GM21360 (cell line): ENCODE measurements around the gene NPAS3.

Experiments
- ATAC-seq: cut with Tn5 transposase; IDR thresholded peaks from one replicate; pipeline ENCODE4 v1.9.1; 2021; ENCODE audit warnings: mild to moderate bottlenecking, moderate library complexity; ENCODE audit not compliant: unreplicated experiment

The NPAS3 gene

GRCh38 chr14:32938719-32939253, at the start of gene NPAS3:
NPAS3 (plus strand) TSS chr14:32938879.
- ATAC-seq: peak; percentile 20

- no peak for ATAC-seq
These were observed 41.5 kb upstream of the NPAS3 start for GRCh38 chr14:32896979-32897697.

- ATAC-seq: no peak
These were observed 41.0 kb upstream of the NPAS3 start for GRCh38 chr14:32897698-32898064.

GRCh38 chr14:32898876-32899275, 39.8 kb upstream of the NPAS3 start:
- no peak for ATAC-seq

- ATAC-seq: no peak
These were observed 38.1 kb upstream of the NPAS3 start for GRCh38 chr14:32900547-32900946.

- no peak for ATAC-seq
These were observed 33.7 kb upstream of the NPAS3 start for GRCh38 chr14:32905013-32905412.

- no peak for ATAC-seq
These were observed 32.0 kb upstream of the NPAS3 start for GRCh38 chr14:32906672-32907071.

- no peak for ATAC-seq
These were observed 30.2 kb upstream of the NPAS3 start for GRCh38 chr14:32908196-32909084.

- ATAC-seq: no peak
These were observed 25.0 kb upstream of the NPAS3 start for GRCh38 chr14:32913725-32914124.

- ATAC-seq: no peak
These were observed 24.3 kb upstream of the NPAS3 start for GRCh38 chr14:32914391-32914790.

- ATAC-seq: no peak
These were observed 17.9 kb upstream of the NPAS3 start for GRCh38 chr14:32920696-32921276.

GRCh38 chr14:32925439-32925838, 13.2 kb upstream of the NPAS3 start:
- no peak for ATAC-seq

GRCh38 chr14:32932302-32932913, 6.3 kb upstream of the NPAS3 start:
- no peak for ATAC-seq

- no peak for ATAC-seq
These were observed 5.6 kb upstream of the NPAS3 start for GRCh38 chr14:32932914-32933628.

- no peak for ATAC-seq
These were observed 5.0 kb upstream of the NPAS3 start for GRCh38 chr14:32933629-32934072.

- ATAC-seq: no peak
These were observed 4.4 kb upstream of the NPAS3 start for GRCh38 chr14:32934073-32934880.

GRCh38 chr14:32934881-32935633, 3.6 kb upstream of the NPAS3 start:
- ATAC-seq: no peak

GRCh38 chr14:32939254-32940065, 781 bp downstream of the NPAS3 start:
- peak; percentile 43 for ATAC-seq
